HepG2 (cell line): ENCODE results near the gene U2AF2. TPM values are rescaled to one million over a fixed set of nuclear protein-coding genes. Genes with fewer than 3 reads are reported as not detected.

ENCODE experiments used
- ARHGAP35 ChIP-seq: sonication (generic); formaldehyde crosslinking; IDR thresholded peaks from 2 replicates; pipeline ENCODE4 v1.9.0; 2022; ENCODE audit warnings: mild to moderate bottlenecking, inconsistent platforms, moderate library complexity, missing genetic modification reagents, borderline replicate concordance
- CCDC6 ChIP-seq: sonication (generic); formaldehyde crosslinking; IDR thresholded peaks from 2 replicates; pipeline ENCODE4 v1.8.1; 2022; ENCODE audit warnings: mild to moderate bottlenecking, missing genetic modification reagents, moderate library complexity
- FOSL1 ChIP-seq: sonication (generic); formaldehyde crosslinking; IDR thresholded peaks from 2 replicates; pipeline ENCODE4 v1.9.0; 2021; ENCODE audit warnings: missing genetic modification reagents, borderline replicate concordance
- GTF2F1 ChIP-seq: fragments of 150-350 bp; IDR thresholded peaks from 2 replicates; pipeline ENCODE4 v1.6.1; 2014; ENCODE audit warnings: low read length
- JDP2 ChIP-seq: sonication (generic); formaldehyde crosslinking; IDR thresholded peaks from 2 replicates; pipeline ENCODE4 v1.8.1; 2022; ENCODE audit warnings: missing genetic modification reagents, borderline replicate concordance
- KDM2A ChIP-seq: sonication (generic); formaldehyde crosslinking; IDR thresholded peaks from 2 replicates; pipeline ENCODE4 v1.4.0; 2020; ENCODE audit warnings: low read depth, missing genetic modification reagents, borderline replicate concordance
- KDM3A ChIP-seq: IDR thresholded peaks from 2 replicates; pipeline ENCODE4 v1.6.1; 2018; ENCODE audit warnings: low read depth, missing compliant biosample characterization
- MXD4 ChIP-seq: IDR thresholded peaks from 2 replicates; pipeline ENCODE4 v1.6.1; 2016; ENCODE audit warnings: mild to moderate bottlenecking, missing biosample characterization, missing genetic modification reagents
- NFIC ChIP-seq: IDR thresholded peaks from 2 replicates; pipeline ENCODE4 v1.6.1; 2012; ENCODE audit warnings: mild to moderate bottlenecking, low read length, inconsistent platforms
- RFX5 ChIP-seq: IDR thresholded peaks from 2 replicates; pipeline ENCODE4 v1.6.1; 2011; ENCODE audit warnings: low read depth, low read length, improper control_type of control experiment
- SALL2 ChIP-seq: sonication (generic); formaldehyde crosslinking; IDR thresholded peaks from 2 replicates; pipeline ENCODE4 v1.8.1; 2023; ENCODE audit warnings: mild to moderate bottlenecking, missing genetic modification reagents, inconsistent platforms
- SMC3 ChIP-seq: IDR thresholded peaks from 2 replicates; pipeline ENCODE4 v1.6.1; 2011; ENCODE audit warnings: low read length, improper control_type of control experiment
- SP2 ChIP-seq: sonication (generic); formaldehyde crosslinking; IDR thresholded peaks from 2 replicates; pipeline ENCODE4 v1.5.1; 2020; ENCODE audit warnings: mild to moderate bottlenecking, missing genetic modification reagents
- TBX3 ChIP-seq: fragments of 450-650 bp; IDR thresholded peaks from 2 replicates; pipeline ENCODE4 v1.6.1; 2017; ENCODE audit warnings: antibody characterized with exemption, mild to moderate bottlenecking, inconsistent platforms, borderline replicate concordance
- ZBTB42 ChIP-seq: sonication (generic); formaldehyde crosslinking; IDR thresholded peaks from 2 replicates; pipeline ENCODE4 v1.5.0; 2020; ENCODE audit warnings: mild to moderate bottlenecking, missing genetic modification reagents
- ZNF143 ChIP-seq: sonication (generic); formaldehyde crosslinking; IDR thresholded peaks from 2 replicates; pipeline ENCODE4 v1.4.0; 2020; ENCODE audit warnings: missing genetic modification reagents
- ZNF296 ChIP-seq: sonication (generic); formaldehyde crosslinking; conservative IDR thresholded peaks from 2 replicates; pipeline ENCODE4 v1.5.0; 2020; ENCODE audit warnings: mild to moderate bottlenecking, missing genetic modification reagents
- ZNF556 ChIP-seq: sonication (generic); formaldehyde crosslinking; IDR thresholded peaks from 2 replicates; pipeline ENCODE4 v1.4.0; 2020; ENCODE audit warnings: mild to moderate bottlenecking, missing genetic modification reagents, borderline replicate concordance
- ZNF629 ChIP-seq: sonication (generic); formaldehyde crosslinking; conservative IDR thresholded peaks from 2 replicates; pipeline ENCODE4 v1.5.0; 2020; ENCODE audit warnings: missing genetic modification reagents
- ZNF746 ChIP-seq: sonication (generic); formaldehyde crosslinking; IDR thresholded peaks from 2 replicates; pipeline ENCODE4 v1.8.0; 2022; ENCODE audit warnings: mild to moderate bottlenecking, missing genetic modification reagents
- ZSCAN29 ChIP-seq: sonication (generic); formaldehyde crosslinking; conservative IDR thresholded peaks from 2 replicates; pipeline ENCODE4 v1.4.0; 2020; ENCODE audit warnings: mild to moderate bottlenecking, missing genetic modification reagents
- polyA plus RNA-seq, 8 experiments: library from polyadenylated mRNA; depleted of rRNA in 3 of 8; stranded (reverse) in 7 of 8; unstranded in 1 of 8; fragments of >200 nt; fragmentation: Illumina TruSeq in 4 of 8; extraction: Trizol in 4 of 8; gene quantifications; 2 replicates each; pipeline versions ENCODE4 v1.2.1 to v1.2.3, GENCODE V29; 2011 to 2016; ENCODE audit warnings: low read depth in 4 of 8, missing spikeins in 1 of 8, mixed read lengths in 1 of 8; ENCODE audit not compliant: insufficient read depth in 1 of 8
- total RNA-seq, 5 experiments: library from RNA; depleted of rRNA; stranded (reverse); fragments of >200 nt; fragmentation: Illumina TruSeq; extraction: Trizol; gene quantifications; 2 replicates each; pipeline ENCODE4 v1.2.3, GENCODE V29; 2016; ENCODE audit warnings: low read depth in 1 of 5
- TF ChIP-seq, protein P1 (sequence below): sonication (generic); formaldehyde crosslinking; IDR thresholded peaks from 2 replicates; pipeline ENCODE4 v1.5.1; 2020; ENCODE audit warnings: mild to moderate bottlenecking, missing genetic modification reagents, borderline replicate concordance
- TF ChIP-seq, protein P2 (sequence below): fragments of 450-650 bp; IDR thresholded peaks from 2 replicates; pipeline ENCODE4 v1.6.1; 2017
- TF ChIP-seq, protein P3 (sequence below): IDR thresholded peaks from 2 replicates; pipeline ENCODE4 v1.6.1; 2016; ENCODE audit warnings: control low read depth

The U2AF2 gene
- total and polyA plus RNA-seq, 2 of the 13 experiments (the other 11 are each of a cell fraction or from before 2014, with no cell fraction given), result 84.3 to 124 TPM

DNA sequence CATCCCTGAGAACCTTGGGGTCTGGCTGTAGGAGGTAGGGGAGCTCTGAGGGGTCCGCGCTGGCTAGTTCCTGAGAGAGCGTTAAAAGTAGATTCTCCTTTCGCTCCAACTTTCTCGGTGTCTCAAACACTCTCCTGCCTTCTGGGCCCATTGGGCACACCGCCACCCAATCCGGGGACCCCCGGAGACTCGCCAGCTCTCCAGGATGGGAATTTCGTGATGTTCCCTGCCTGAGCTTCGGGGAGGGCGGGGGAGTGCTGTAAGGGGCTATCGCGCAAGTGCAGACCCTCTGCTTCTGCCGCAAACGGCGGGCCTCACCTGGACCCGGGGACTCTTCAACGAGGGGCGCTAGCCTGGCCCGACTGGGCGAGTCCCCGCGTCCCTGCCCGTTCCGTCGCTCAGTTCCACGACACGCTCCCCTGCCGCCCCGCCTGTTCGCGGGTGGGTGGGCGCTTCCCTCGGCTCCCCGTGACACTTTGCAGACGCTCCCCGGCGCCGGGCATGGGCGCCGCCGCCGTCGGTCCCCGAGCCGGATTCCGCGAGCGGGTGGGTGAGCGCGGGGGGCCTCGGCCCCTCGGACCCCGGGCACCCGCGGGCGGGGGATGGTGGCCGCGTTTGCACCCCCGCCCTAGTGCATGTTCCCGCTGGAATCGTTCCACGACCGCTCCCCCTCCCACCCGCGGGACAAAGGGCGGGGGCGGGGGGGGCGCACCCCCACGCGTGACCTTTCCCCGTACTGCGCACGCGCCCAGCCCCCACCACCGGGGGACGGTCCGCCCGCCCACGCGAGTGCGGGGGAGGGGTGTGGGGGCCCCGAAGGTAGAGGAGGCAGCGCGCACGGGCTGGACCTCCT lies 6.9 kb upstream of the U2AF2 start, which contains the start of gene CCDC106 (continued):
- TF ChIP-seq, protein P1, sequence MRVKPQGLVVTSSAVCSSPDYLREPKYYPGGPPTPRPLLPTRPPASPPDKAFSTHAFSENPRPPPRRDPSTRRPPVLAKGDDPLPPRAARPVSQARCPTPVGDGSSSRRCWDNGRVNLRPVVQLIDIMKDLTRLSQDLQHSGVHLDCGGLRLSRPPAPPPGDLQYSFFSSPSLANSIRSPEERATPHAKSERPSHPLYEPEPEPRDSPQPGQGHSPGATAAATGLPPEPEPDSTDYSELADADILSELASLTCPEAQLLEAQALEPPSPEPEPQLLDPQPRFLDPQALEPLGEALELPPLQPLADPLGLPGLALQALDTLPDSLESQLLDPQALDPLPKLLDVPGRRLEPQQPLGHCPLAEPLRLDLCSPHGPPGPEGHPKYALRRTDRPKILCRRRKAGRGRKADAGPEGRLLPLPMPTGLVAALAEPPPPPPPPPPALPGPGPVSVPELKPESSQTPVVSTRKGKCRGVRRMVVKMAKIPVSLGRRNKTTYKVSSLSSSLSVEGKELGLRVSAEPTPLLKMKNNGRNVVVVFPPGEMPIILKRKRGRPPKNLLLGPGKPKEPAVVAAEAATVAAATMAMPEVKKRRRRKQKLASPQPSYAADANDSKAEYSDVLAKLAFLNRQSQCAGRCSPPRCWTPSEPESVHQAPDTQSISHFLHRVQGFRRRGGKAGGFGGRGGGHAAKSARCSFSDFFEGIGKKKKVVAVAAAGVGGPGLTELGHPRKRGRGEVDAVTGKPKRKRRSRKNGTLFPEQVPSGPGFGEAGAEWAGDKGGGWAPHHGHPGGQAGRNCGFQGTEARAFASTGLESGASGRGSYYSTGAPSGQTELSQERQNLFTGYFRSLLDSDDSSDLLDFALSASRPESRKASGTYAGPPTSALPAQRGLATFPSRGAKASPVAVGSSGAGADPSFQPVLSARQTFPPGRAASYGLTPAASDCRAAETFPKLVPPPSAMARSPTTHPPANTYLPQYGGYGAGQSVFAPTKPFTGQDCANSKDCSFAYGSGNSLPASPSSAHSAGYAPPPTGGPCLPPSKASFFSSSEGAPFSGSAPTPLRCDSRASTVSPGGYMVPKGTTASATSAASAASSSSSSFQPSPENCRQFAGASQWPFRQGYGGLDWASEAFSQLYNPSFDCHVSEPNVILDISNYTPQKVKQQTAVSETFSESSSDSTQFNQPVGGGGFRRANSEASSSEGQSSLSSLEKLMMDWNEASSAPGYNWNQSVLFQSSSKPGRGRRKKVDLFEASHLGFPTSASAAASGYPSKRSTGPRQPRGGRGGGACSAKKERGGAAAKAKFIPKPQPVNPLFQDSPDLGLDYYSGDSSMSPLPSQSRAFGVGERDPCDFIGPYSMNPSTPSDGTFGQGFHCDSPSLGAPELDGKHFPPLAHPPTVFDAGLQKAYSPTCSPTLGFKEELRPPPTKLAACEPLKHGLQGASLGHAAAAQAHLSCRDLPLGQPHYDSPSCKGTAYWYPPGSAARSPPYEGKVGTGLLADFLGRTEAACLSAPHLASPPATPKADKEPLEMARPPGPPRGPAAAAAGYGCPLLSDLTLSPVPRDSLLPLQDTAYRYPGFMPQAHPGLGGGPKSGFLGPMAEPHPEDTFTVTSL, result no peak
- TF ChIP-seq KDM3A (CRISPR knock-in tag) (0 out of 2 replicates have a peak, but pooled peaks have one; percentile 58), ZNF143 (CRISPR knock-in tag) (no peak), NFIC (no peak), ZNF746 (CRISPR knock-in tag) (no peak), ZSCAN29 (CRISPR knock-in tag) (no peak), ARHGAP35 (CRISPR knock-in tag) (peak; percentile 33; the same call in 1 of the 2 replicates), GTF2F1 (no peak), ZNF296 (no peak), CCDC6 (no peak), KDM2A (CRISPR knock-in tag) (peak; percentile 68), JDP2 (CRISPR knock-in tag) (no peak), SALL2 (CRISPR knock-in tag) (no peak; the same call in 1 of the 2 replicates), ZBTB42 (CRISPR knock-in tag) (no peak), RFX5 (no peak), ZNF556 (CRISPR knock-in tag) (no peak; the same call in 1 of the 2 replicates), MXD4 (peak; percentile 49; the same call in 1 of the 2 replicates), SMC3 (no peak), ZNF629 (no peak), FOSL1 (CRISPR knock-in tag) (no peak), SP2 (CRISPR knock-in tag) (no peak), TBX3 (no peak)
- TF ChIP-seq, protein P2, sequence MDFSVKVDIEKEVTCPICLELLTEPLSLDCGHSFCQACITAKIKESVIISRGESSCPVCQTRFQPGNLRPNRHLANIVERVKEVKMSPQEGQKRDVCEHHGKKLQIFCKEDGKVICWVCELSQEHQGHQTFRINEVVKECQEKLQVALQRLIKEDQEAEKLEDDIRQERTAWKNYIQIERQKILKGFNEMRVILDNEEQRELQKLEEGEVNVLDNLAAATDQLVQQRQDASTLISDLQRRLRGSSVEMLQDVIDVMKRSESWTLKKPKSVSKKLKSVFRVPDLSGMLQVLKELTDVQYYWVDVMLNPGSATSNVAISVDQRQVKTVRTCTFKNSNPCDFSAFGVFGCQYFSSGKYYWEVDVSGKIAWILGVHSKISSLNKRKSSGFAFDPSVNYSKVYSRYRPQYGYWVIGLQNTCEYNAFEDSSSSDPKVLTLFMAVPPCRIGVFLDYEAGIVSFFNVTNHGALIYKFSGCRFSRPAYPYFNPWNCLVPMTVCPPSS, result no peak
- TF ChIP-seq, protein P3, sequence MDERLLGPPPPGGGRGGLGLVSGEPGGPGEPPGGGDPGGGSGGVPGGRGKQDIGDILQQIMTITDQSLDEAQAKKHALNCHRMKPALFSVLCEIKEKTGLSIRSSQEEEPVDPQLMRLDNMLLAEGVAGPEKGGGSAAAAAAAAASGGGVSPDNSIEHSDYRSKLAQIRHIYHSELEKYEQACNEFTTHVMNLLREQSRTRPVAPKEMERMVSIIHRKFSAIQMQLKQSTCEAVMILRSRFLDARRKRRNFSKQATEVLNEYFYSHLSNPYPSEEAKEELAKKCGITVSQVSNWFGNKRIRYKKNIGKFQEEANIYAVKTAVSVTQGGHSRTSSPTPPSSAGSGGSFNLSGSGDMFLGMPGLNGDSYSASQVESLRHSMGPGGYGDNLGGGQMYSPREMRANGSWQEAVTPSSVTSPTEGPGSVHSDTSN (CRISPR knock-in tag), result no peak
